ENCODE data around the gene SORCS2. TPM values are rescaled to one million over a fixed set of nuclear protein-coding genes. Genes with fewer than 3 reads are reported as not detected.

Gene SORCS2
- total RNA-seq, 4 donors from 2014 or later = 1.1 to 2.5 (median 2.0) TPM

DNA sequence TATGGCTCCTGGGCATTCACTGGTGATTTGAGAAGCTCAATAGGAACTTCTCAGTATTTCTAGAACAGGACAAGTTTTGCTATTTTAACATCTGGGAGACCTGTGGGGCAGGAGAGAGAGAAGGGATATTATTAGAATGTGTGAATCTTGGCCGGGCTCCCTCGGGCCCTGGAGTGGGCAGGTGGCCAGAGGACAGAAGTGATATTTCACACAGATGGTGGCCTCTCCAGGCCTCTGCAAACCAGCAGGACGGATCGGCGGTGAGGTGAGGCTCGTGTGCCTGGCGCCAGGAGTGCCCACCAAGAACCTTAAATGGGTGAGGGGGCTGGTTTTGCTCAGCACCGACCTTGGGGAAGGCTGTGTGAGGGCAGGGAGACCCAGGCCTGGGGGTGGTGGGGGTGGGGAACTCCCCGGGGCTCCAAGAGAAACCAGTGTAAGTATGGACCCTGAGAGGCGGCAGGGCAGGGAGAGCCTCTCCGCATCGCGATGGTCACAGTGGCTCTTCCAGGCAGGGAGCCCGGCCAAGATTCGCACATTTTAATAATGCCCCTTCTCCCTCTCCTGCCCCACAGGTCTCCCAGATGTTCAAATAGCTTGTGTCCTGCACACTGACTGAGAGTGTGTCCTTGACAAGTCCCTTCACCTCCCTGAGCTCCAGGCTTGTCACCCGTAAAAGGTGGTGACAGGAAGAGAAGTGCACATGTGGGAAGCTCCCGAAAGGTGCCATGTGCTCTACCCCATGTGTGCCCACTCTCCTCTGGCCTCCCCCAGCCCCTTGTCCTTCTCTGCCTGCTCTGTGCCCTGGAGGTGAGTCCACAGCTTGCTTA is 64.9 kb downstream of the SORCS2 start:
- WGBS, 2 donors = 61 to 66% methylated on average over 8 to 10 of the region's 17 CpGs

GRCh38 chr4:7259039-7259438 is 66.7 kb downstream of the SORCS2 start:
- Histone ChIP-seq H3K9me3 (no peaks in the 10 kb centered on the region), H3K27ac (no peak overlapping the region), H3K4me3 (no peak overlapping the region), H3K4me1 (peaks cover 0 to 29% (median 0%) of the 10 kb centered on the region in 3 donors), H3K36me3 (no peaks in the 10 kb centered on the region), H3K27me3 (peaks cover 0 to 18% (median 0%) of the 10 kb centered on the region in 4 donors)
- no peak for TF ChIP-seq POLR2A (IDR thresholded peaks at IDR 0.05)
- TF ChIP-seq CTCF (IDR thresholded peaks at IDR 0.05) = no peak
- no peak for DNase-seq
- intact Hi-C loops (cut with DNase I) = no loop called here
- WGBS, 2 donors = 84% methylated on average over 6 of the region's 7 CpGs

More for the DNA sequence above, 64.9 kb downstream of the SORCS2 start:
- Histone ChIP-seq H3K9me3 (no peaks in the 10 kb centered on the region), H3K27me3 (peaks cover 0 to 21% (median 0%) of the 10 kb centered on the region in 4 donors), H3K27ac (no peak overlapping the region), H3K4me3 (no peak overlapping the region), H3K36me3 (no peaks in the 10 kb centered on the region), H3K4me1 (peaks cover 0 to 13% (median 0%) of the 10 kb centered on the region in 3 donors)
- intact Hi-C loops (cut with DNase I) = no loop called here
- no peak for DNase-seq
- no peak for TF ChIP-seq CTCF (IDR thresholded peaks at IDR 0.05)
- no peak for TF ChIP-seq POLR2A (IDR thresholded peaks at IDR 0.05)

DNA sequence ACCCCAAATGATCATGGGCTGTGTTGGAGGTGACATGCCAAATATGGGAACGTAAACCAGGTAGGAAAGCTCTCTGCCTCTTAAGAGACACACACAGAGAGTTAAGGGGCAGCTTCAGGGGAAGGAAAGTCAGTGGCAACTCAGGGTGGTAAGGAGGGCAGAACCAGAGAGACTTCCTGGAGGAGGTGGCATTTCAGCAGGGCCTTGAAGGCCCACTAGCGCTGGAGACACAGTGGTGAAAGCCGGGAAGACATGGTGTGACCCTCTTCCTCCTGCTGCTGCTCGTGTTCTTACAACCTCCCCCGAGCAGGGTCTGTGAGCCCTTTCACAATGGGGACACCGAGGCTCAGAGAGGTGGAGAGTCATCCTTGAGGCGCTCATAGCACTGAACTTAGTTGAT is 68.2 kb downstream of the SORCS2 start:
- no peak for TF ChIP-seq POLR2A (IDR thresholded peaks at IDR 0.05)
- no peak for TF ChIP-seq CTCF (IDR thresholded peaks at IDR 0.05)
- Histone ChIP-seq H3K27ac (no peak overlapping the region), H3K27me3 (peaks cover 0 to 18% (median 0%) of the 10 kb centered on the region in 4 donors), H3K9me3 (no peaks in the 10 kb centered on the region), H3K4me1 (peaks cover 0 to 32% (median 0%) of the 10 kb centered on the region in 3 donors), H3K4me3 (no peak overlapping the region), H3K36me3 (no peaks in the 10 kb centered on the region)
- DNase-seq = no peak
- 73 to 93% methylated on average over 5 to 7 of the region's 7 CpGs for WGBS, 2 donors
- intact Hi-C loops (cut with DNase I) = no loop called here

GRCh38 chr4:7261087-7261486 is 68.7 kb downstream of the SORCS2 start:
- Histone ChIP-seq H3K36me3 (no peaks in the 10 kb centered on the region), H3K9me3 (no peaks in the 10 kb centered on the region), H3K27ac (no peak overlapping the region), H3K4me3 (no peak overlapping the region), H3K4me1 (peaks cover 0 to 32% (median 0%) of the 10 kb centered on the region in 3 donors), H3K27me3 (peaks cover 0 to 18% (median 0%) of the 10 kb centered on the region in 4 donors)
- DNase-seq = no peak
- 59 to 67% methylated on average over 8 of the region's 8 CpGs for WGBS, 2 donors
- TF ChIP-seq CTCF (IDR thresholded peaks at IDR 0.05) = no peak
- no peak for TF ChIP-seq POLR2A (IDR thresholded peaks at IDR 0.05)
- intact Hi-C loops (cut with DNase I) = no loop called here

GRCh38 chr4:7261536-7261935 is 69.2 kb downstream of the SORCS2 start:
- intact Hi-C loops (cut with DNase I) = no loop called here
- Histone ChIP-seq H3K27ac (no peak overlapping the region), H3K4me1 (peaks cover 0 to 32% (median 0%) of the 10 kb centered on the region in 3 donors), H3K9me3 (no peaks in the 10 kb centered on the region), H3K4me3 (no peak overlapping the region), H3K36me3 (no peaks in the 10 kb centered on the region), H3K27me3 (peaks cover 0 to 17% (median 0%) of the 10 kb centered on the region in 4 donors)
- 71 to 72% methylated on average over 6 of the region's 6 CpGs for WGBS, 2 donors
- DNase-seq = no peak
- TF ChIP-seq CTCF (IDR thresholded peaks at IDR 0.05) (no peak), POLR2A (IDR thresholded peaks at IDR 0.05) (no peak)

Data from esophagus squamous epithelium (tissue), 5 donors.